NCI-H128 (cell line): Measurements from ENCODE around the gene PPIE.

Experiments
- DNase-seq: peaks from one replicate; lab custom pipeline; 2025; ENCODE audit not compliant: unreplicated experiment; lab: John Stamatoyannopoulos, UW

The PPIE gene

GRCh38 chr1:39800471-39800835 is 61.8 kb downstream of the PPIE start:
- DNase-seq: no peak

DNA sequence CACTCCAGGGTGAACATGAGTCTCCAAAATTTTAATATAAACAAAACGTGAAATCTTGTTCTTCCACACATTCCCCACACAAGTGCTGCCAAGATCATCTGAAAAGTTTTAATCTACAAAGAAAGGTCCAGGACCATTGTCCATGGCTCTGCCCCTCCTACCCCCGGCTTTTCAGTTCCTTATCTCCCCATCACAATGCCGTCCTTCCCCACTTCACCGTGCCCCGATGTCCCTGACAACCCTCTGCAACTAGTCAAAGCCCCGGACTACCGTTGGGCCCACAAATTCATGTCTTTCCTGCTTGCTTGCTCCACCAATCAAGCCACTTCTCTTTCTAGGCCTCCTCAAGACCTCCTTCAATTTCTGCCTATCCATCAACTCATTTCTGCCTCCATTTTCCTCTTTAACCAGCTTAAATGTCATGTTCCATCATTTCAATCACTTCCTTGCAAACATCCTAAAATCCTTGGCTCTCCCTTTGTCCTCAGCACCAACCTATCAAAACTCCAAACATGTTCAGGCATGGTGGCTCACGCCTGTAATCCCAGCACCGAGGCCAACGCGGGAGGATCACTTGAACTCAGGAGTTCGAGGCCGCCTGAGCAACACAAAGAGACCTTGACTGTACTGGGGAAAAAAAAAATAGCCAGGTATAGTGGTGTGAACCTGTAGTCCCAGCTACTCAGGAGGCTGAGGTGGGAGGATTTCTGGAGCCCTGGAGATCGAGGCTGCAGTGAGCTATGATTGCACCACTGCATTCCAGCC is 64.0 kb downstream of the PPIE start:
- no peak for DNase-seq

- DNase-seq: no peak
Measured at GRCh38 chr1:39805385-39805784, 66.7 kb downstream of the PPIE start.

GRCh38 chr1:39808784-39809517 is 70.3 kb downstream of the PPIE start:
- no peak for DNase-seq

- DNase-seq: no peak
Measured at GRCh38 chr1:39812913-39813312, 74.2 kb downstream of the PPIE start.
